Loucy (cell line): ENCODE data around the gene CTNND2.
A peak's percentile ranks its signal among the peaks of the same experiment; 100 is the strongest.

ENCODE experiments used
- EZH2phosphoT487 ChIP-seq: fragments of 200-600 bp; IDR thresholded peaks from 2 replicates; pipeline ENCODE4 v1.6.1; 2018; ENCODE audit warnings: antibody characterized with exemption, mild to moderate bottlenecking, moderate library complexity, borderline replicate concordance
- TF ChIP-seq, protein P1 (sequence below): fragments of 200-600 bp; sonication (generic); conservative IDR thresholded peaks from 2 replicates; pipeline ENCODE4 v1.5.1; 2014; ENCODE audit warnings: mild to moderate bottlenecking, antibody characterized with exemption, low read length

DNA sequence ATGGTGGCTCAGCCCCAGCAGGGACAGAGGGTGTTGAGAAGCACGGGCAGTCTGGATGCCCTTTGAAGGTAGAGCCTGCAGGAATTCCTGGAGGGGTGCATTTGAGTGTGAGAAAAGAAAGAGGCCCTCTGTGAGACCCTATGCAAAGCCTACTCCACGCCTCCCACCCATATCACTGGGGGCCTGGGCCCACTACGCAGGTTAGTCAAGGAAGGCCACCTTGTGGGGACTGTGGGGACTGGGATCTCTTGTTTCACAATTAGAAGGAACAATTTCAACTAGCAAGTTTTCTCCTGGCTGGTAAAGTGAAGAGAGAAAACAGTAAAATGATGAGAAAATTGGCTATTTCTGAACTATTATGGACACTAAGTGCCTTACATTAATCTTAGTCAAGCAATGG is 657.0 kb downstream of the CTNND2 start:
- TF ChIP-seq, protein P1, sequence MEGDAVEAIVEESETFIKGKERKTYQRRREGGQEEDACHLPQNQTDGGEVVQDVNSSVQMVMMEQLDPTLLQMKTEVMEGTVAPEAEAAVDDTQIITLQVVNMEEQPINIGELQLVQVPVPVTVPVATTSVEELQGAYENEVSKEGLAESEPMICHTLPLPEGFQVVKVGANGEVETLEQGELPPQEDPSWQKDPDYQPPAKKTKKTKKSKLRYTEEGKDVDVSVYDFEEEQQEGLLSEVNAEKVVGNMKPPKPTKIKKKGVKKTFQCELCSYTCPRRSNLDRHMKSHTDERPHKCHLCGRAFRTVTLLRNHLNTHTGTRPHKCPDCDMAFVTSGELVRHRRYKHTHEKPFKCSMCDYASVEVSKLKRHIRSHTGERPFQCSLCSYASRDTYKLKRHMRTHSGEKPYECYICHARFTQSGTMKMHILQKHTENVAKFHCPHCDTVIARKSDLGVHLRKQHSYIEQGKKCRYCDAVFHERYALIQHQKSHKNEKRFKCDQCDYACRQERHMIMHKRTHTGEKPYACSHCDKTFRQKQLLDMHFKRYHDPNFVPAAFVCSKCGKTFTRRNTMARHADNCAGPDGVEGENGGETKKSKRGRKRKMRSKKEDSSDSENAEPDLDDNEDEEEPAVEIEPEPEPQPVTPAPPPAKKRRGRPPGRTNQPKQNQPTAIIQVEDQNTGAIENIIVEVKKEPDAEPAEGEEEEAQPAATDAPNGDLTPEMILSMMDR = peak; percentile 63
- TF ChIP-seq EZH2phosphoT487 = no peak
